Measurements from ENCODE around the gene KANK3. TPM values are rescaled to one million over a fixed set of nuclear protein-coding genes. Genes with fewer than 3 reads are reported as not detected.
"Not testable (repeated sequence)": the region's sequence is repeated elsewhere in the genome, so short reads cannot be mapped to it uniquely, and the experiment has no call there.

KANK3 gene
- total RNA-seq, 4 donors from 2014 or later: 3.0 to 16.5 (median 7.8) TPM

DNA sequence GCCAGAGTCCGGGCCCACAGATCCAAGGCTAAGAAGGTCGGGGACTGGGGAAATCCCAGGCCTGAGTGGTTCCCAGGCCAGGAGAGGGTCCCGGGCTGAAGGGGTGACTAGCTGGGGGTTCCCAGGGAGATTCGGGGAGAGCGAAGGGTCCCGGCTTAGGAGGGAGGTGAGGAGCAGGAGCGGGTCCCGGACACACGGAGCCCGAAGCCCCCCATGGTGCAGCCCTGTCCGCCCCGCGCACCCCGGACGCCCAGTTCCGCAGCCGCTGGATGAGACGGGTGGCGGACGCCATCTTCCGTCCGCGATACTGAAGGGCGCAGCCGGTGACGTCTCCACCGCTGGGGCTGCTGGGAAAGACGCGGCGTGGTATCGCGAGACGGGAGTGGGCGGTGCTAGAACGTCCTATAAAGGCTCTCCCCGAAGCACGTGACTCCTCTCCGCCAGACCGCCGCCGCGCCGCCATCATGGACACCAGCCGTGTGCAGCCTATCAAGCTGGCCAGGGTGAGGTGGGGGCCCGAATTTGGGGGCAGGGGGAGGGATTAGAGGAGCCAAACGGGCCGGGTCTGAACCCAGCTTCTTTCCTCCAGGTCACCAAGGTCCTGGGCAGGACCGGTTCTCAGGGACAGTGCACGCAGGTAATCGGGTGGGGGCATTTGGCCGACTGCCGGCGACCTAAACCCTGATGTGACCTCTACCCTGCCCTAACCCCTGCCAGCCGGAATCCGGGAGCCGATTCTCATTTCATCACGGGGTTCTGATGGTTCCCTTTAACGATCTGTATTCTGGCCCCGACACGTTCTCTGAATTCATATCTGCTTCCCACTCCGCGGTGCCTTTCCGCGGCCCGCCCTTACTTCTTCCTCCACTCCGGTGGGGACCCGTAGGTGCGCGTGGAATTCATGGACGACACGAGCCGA lies 21.7 kb downstream of the KANK3 start, which contains the start of the genes NDUFA7 and RPS28:
TSS of gene NDUFA7 (minus strand) at position 309 of the 919 bp plus-strand sequence. CDS start at position 292, 17 bp downstream.
TSS of gene RPS28 (plus strand) at position 430 of the 919 bp plus-strand sequence. CDS start at position 465, 35 bp downstream.
- peak within 1 kb of the TSS; percentile 67 to 99 (median 75) for H3K4me3 ChIP-seq
- peak; percentile 97 to 99 (median 98) for DNase-seq
- H3K27me3 ChIP-seq: no peaks in the 10 kb centered on the region
- H3K27ac ChIP-seq: peak within 1 kb of the TSS; percentile 85 to 94 (median 92)
- no peaks in the 10 kb centered on the region for H3K9me3 ChIP-seq
- peak; percentile 92 to 97 for TF ChIP-seq POLR2A (IDR thresholded peaks at IDR 0.05)
- TF ChIP-seq CTCF (IDR thresholded peaks at IDR 0.05): peak; percentile 31 to 60 (median 42)
- peaks cover 3 to 33% (median 16%) of the 10 kb centered on the region in 4 donors for H3K4me1 ChIP-seq
- peaks cover 0 to 15% (median 0%) of the 10 kb centered on the region in 3 donors for H3K36me3 ChIP-seq

- Histone ChIP-seq H3K36me3 (peaks cover 0 to 16% (median 0%) of the 10 kb centered on the region in 3 donors), H3K4me1 (peaks cover 3 to 33% (median 16%) of the 10 kb centered on the region in 4 donors), H3K9me3 (no peaks in the 10 kb centered on the region), H3K4me3 (peak overlapping the region; percentile 67 to 99 (median 75)), H3K27me3 (no peaks in the 10 kb centered on the region), H3K27ac (peak overlapping the region; percentile 85 to 94 (median 92))
- DNase-seq: peak in 1 of 3 donors; percentile 60
- TF ChIP-seq CTCF (IDR thresholded peaks at IDR 0.05) (no peak), POLR2A (IDR thresholded peaks at IDR 0.05) (no peak)
These were observed 22.4 kb downstream of the KANK3 start for GRCh38 chr19:8320564-8321066.

- no peaks in the 10 kb centered on the region for H3K27me3 ChIP-seq
- peak overlapping the region in 3 of 4 donors; percentile 85 to 94 (median 89) for H3K27ac ChIP-seq
- no peak for DNase-seq
- TF ChIP-seq POLR2A (IDR thresholded peaks at IDR 0.05): no peak
- TF ChIP-seq CTCF (IDR thresholded peaks at IDR 0.05): no peak
- H3K4me3 ChIP-seq: peak overlapping the region; percentile 67 to 99 (median 75)
- H3K9me3 ChIP-seq: no peaks in the 10 kb centered on the region
- peaks cover 3 to 33% (median 16%) of the 10 kb centered on the region in 4 donors for H3K4me1 ChIP-seq
- H3K36me3 ChIP-seq: peaks cover 0 to 23% (median 0%) of the 10 kb centered on the region in 3 donors
These were observed 23.1 kb downstream of the KANK3 start for GRCh38 chr19:8319807-8320520.

DNA sequence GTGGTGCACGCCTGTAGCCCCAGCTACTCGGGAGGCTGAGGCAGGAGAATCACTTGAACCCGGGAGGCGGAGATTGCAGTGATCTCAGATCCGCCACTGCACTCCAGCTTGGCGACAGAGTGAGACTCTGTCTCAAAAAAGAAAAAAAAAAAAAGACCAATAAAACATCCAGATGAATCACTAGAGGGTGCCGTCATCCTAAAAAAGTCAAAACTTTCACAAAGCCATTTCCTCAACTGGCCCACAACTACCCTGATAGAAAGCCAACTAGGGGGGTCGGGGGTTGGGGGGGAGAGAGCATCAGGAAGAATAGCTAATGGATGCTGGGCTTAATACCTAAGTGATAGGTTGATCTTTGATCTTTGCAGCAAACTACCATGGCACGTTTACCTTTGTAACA lies 24.2 kb downstream of the KANK3 start:
- not testable (repeated sequence) for H3K9me3 ChIP-seq, DNase-seq, H3K27me3 ChIP-seq, H3K4me3 ChIP-seq, H3K27ac ChIP-seq
- Histone ChIP-seq H3K36me3 (peaks cover 0 to 33% (median 0%) of the 10 kb centered on the region in 3 donors), H3K4me1 (peaks cover 3 to 28% (median 16%) of the 10 kb centered on the region in 4 donors)

DNA sequence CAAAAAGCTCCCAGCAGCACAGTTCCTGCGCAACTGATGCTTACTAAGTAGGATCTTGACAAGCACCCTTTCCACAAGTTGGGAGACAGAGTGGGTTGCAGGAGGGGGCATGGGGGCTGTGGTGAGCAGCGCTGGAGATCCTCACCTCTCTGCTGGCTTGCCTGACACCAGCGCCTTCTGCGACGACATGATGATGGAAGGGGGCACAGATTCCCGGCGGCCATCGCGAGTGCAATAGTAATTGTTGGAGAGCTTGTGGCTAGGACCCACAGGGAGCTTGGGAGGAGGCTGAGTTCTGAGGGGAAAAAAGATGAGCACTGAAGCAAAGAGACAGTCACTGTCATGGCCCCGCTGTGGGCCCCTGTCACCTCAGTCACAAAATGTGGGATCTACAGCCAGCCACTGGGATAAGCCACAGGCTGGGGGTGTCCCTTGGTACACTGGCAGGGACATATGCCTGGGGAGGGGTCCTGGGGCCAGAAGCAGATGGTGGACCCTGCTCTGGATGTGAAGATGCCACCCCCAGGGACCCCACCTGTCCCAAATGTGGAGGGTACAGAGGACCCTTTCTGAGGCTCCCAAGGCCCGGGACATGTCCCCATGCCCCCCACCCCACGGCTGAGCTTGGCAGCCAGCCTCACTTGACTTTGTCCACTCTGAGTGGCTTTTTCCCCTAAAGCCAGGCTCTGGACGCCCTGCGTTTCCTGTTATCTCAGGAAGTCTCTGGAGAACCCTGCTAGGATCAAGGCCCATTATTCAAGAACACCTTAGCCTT lies 26.5 kb downstream of the KANK3 start:
- Histone ChIP-seq H3K9me3 (no peaks in the 10 kb centered on the region), H3K4me1 (peaks cover 0 to 11% (median 7%) of the 10 kb centered on the region in 4 donors), H3K27ac (no peak overlapping the region), H3K4me3 (no peak overlapping the region), H3K36me3 (peaks cover 0 to 37% (median 0%) of the 10 kb centered on the region in 3 donors), H3K27me3 (no peaks in the 10 kb centered on the region)
- DNase-seq: no peak
- no peak for TF ChIP-seq CTCF (IDR thresholded peaks at IDR 0.05)
- no peak for TF ChIP-seq POLR2A (IDR thresholded peaks at IDR 0.05)

DNA sequence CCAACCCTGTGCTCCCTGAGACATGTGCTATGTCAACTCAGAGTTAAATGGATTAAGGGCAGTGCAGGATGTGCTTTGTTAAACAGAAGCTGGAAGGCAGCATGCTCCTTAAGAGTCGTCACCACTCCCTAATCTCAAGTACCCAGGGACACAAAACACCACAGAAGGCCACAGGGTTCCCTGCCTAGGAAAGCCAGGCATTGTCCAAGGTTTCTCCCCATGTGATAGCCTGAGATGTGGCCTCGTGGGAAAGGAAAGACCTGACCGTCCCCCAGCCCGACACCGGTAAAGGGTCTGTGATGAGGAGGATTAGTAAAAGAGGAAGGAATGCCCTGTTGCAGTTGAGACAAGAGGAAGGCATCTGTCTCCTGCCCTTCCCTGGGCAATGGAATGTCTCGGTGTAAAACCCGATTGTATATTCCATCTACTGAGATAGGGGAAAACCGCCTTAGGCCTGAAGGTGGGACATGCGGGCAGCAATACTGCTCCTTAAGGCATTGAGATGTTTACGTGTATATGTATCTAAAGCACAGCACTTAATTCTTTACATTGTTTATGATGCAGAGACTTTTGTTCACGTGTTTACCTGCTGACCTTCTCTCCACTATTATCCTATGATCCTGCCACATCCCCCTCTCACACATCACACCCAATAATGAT lies 28.0 kb downstream of the KANK3 start:
- not testable (repeated sequence) for H3K27ac ChIP-seq, H3K4me1 ChIP-seq, H3K4me3 ChIP-seq, H3K27me3 ChIP-seq, H3K9me3 ChIP-seq, DNase-seq
- H3K36me3 ChIP-seq: peaks cover 0 to 50% (median 0%) of the 10 kb centered on the region in 3 donors

Measured in Peyer's patch (tissue), 4 donors.